ENCODE results near the gene ZCCHC14.
"Not testable (repeated sequence)": the region's sequence is repeated elsewhere in the genome, so short reads cannot be mapped to it uniquely, and the experiment has no call there.

The ZCCHC14 gene

GRCh38 chr16:87506423-87507350 lies 13.9 kb upstream of the ZCCHC14 start:
- no peak overlapping the region for H3K4me3 ChIP-seq (ENCODE audit: low read depth, low read length)
- no peak for TF ChIP-seq CTCF (IDR thresholded peaks at IDR 0.05; ENCODE audit: borderline replicate concordance, insufficient read depth, low read depth, low read length)

GRCh38 chr16:87505834-87506233 lies 13.0 kb upstream of the ZCCHC14 start:
- H3K4me3 ChIP-seq (ENCODE audit: low read depth, low read length): no peak overlapping the region
- no peak for TF ChIP-seq CTCF (IDR thresholded peaks at IDR 0.05; ENCODE audit: borderline replicate concordance, insufficient read depth, low read depth, low read length)

- H3K4me3 ChIP-seq (ENCODE audit: low read depth, low read length): not testable (repeated sequence)
These were observed 10.6 kb upstream of the ZCCHC14 start for GRCh38 chr16:87503232-87503937.

GRCh38 chr16:87502308-87502969 lies 9.6 kb upstream of the ZCCHC14 start:
- H3K4me3 ChIP-seq (ENCODE audit: low read depth, low read length): no peak overlapping the region
- TF ChIP-seq CTCF (IDR thresholded peaks at IDR 0.05; ENCODE audit: borderline replicate concordance, insufficient read depth, low read depth, low read length): no peak

- no peak overlapping the region for H3K4me3 ChIP-seq (ENCODE audit: low read depth, low read length)
- no peak for TF ChIP-seq CTCF (IDR thresholded peaks at IDR 0.05; ENCODE audit: borderline replicate concordance, insufficient read depth, low read depth, low read length)
These were observed 8.3 kb upstream of the ZCCHC14 start for GRCh38 chr16:87501117-87501516.

GRCh38 chr16:87499189-87499486 lies 6.3 kb upstream of the ZCCHC14 start:
- no peak for TF ChIP-seq CTCF (IDR thresholded peaks at IDR 0.05; ENCODE audit: borderline replicate concordance, insufficient read depth, low read depth, low read length)
- H3K4me3 ChIP-seq (ENCODE audit: low read depth, low read length): no peak overlapping the region

GRCh38 chr16:87498324-87499188 lies 5.7 kb upstream of the ZCCHC14 start:
- no peak for TF ChIP-seq CTCF (IDR thresholded peaks at IDR 0.05; ENCODE audit: borderline replicate concordance, insufficient read depth, low read depth, low read length)
- H3K4me3 ChIP-seq (ENCODE audit: low read depth, low read length): no peak overlapping the region

- H3K4me3 ChIP-seq (ENCODE audit: low read depth, low read length): not testable (repeated sequence)
These were observed 5.0 kb upstream of the ZCCHC14 start for GRCh38 chr16:87497767-87498290.

- H3K4me3 ChIP-seq (ENCODE audit: low read depth, low read length): not testable (repeated sequence)
These were observed 4.4 kb upstream of the ZCCHC14 start for GRCh38 chr16:87497023-87497766.
